HG02571 (cell line): ENCODE measurements around the gene SCAMP5.
A peak's percentile ranks its signal among the peaks of the same experiment; 100 is the strongest.

Experiments
- ATAC-seq: cut with Tn5 transposase; IDR thresholded peaks from one replicate; pipeline ENCODE4 v1.9.1; 2021; ENCODE audit warnings: mild to moderate bottlenecking, moderate library complexity; ENCODE audit not compliant: unreplicated experiment

SCAMP5 gene

DNA sequence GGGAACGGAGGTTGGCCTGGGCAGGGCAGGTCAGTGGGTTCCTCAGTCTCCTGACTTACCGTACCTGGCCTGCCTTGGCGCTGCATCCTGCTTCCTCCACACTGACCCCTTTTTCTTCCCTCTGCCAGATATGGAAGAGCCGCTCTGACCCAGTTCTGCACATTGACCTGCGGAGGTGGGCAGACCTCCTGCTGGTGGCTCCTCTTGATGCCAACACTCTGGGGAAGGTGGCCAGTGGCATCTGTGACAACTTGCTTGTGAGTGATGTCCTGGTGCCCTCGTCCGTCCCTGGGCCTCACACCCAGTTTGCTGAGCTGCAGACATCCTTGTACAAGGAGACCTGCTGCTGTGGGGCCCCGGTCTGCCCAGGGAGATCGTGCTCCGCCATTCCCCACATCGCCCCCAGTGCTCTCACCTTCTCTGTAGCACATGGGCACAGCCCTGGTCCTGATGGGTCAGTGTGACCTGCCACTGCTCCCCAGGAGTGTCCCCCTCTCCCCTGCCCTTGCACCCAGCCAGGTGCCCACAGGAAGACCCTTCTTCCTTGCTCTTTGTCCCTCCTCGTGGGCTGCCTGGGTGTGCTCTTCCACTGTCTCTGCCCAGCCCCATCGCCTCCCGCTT is 49.0 kb downstream of the SCAMP5 start:
- ATAC-seq, result no peak

GRCh38 chr15:75045332-75046015 is 50.1 kb downstream of the SCAMP5 start:
- no peak for ATAC-seq

DNA sequence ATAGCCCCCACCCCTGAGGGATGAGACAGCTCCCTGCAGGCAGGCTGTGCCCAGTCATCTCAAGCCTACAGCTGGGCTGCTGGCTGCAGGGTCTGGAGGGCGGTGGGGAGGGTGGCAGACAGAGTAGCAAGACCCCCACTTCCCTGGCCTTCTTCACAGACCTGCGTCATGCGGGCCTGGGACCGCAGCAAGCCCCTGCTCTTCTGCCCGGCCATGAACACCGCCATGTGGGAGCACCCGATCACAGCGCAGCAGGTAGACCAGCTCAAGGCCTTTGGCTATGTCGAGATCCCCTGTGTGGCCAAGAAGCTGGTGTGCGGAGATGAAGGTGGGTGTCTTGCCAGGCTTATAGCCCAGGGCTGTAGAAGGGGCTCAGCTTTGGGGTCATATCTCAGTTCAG is 53.0 kb downstream of the SCAMP5 start:
- no peak for ATAC-seq

DNA sequence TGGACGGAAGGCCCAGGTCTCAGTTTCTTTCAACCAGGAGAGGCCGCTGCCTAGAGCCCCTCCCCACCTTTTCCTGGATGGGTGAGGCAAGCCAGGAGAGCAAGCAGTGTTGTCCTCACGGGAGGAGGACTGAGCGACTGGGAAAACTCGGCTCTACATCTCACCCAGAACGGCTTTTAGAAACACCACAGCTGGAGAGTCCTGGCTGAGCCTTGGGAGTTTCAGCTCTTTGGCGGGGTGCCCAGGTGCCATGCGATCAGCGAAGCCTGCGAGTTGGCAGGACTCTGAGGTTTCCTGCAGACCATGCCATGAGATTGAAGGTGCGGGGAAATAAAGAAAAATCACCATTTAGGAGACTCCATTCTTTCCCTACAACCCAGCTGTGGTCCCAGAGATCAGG is 54.0 kb downstream of the SCAMP5 start:
- ATAC-seq, result no peak

- no peak for ATAC-seq
Measured at GRCh38 chr15:75050283-75050682, 54.9 kb downstream of the SCAMP5 start.

DNA sequence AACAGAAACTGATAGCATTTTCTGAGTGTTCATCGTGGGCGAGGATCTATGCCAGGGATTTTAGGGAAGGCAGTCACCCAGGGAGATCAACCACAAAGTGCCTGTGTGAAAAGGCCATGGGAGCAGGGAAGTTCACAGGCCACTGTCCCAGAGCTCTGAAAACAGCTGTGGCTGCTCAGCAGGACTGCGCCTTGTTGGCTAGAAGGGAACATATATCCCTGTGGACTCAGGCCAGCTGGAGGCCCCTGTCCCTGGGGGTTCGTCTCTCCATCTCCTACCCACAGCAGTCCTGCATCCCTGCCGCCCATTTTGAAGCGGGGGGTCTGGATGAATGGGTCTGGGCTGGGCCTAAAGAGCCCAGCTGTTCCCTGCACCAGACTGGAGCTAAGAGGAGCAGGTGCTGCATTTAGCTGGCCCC is 55.8 kb downstream of the SCAMP5 start:
- ATAC-seq, result no peak

DNA sequence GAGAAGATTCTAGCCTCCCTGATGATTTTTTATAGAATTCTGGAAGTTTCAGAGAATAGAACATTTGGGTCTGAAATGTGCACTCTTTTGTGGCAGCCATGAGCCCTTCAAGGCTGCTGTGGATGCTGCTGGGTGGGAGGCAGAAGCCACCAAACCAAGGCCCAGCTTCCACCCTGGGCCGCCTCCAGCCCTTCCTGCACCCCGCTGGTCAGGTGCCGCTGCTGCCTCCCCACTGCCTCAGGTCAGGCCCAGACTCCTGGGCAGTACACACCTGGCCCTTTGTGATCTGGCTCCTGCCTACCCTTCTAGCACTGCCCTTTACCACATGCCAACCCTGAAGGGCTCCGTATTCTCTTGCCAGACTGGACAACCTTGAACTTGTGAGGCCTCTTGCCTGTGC is 56.3 kb downstream of the SCAMP5 start:
- no peak for ATAC-seq

- no peak for ATAC-seq
Measured at GRCh38 chr15:75052972-75053747, 57.8 kb downstream of the SCAMP5 start.

DNA sequence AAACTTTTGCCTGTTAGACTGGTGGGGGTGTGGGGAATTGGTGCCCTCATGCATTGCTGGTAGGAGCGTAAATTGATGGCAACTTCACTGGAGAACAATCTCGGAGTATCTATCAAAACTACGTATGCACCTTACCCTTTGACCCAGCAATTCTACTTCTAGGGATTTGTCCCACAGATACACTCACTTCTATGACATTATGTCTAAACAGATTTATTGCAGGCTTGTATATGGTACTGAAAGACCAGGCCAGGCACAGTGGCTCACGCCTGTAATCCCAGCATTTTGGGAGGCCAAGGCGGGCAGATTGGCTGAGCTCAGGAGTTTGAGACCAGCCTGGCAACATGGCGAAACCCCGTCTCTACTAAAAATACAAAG is 58.4 kb downstream of the SCAMP5 start:
- no peak for ATAC-seq

DNA sequence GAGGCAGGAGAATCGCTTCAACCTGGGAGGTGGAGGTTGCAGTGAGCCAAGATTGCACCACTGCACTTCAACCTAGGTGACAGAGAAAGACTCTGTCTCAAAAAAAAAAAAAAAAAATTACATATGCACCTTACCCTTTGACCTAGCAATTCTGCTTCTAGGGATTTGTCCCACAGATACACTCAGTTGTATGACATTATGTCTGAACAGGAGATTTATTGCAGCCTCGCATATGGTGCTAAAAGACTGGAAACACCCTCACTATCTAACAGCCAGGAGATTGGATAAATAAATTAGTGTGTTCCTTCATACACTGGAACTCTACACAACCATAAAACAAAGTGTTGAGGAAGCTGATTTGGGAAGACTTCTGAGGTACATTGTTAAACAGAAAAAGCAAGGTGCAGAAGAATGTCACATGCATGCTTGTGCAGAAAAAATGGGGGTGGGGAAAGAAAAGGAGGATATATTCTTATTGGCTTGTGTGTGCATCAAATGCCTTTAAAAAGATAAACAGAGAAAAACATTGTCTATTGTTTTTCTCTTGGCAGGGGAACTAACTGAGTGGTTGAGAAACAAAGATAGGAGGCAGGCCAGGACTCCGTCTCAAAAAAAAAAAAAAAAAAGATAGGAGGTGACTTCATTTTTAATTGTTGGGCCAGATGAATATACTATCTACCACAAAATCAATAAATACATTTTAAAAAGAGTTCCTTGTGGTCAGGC is 59.0 kb downstream of the SCAMP5 start:
- no peak for ATAC-seq

GRCh38 chr15:75056036-75056435 is 60.7 kb downstream of the SCAMP5 start:
- no peak for ATAC-seq

DNA sequence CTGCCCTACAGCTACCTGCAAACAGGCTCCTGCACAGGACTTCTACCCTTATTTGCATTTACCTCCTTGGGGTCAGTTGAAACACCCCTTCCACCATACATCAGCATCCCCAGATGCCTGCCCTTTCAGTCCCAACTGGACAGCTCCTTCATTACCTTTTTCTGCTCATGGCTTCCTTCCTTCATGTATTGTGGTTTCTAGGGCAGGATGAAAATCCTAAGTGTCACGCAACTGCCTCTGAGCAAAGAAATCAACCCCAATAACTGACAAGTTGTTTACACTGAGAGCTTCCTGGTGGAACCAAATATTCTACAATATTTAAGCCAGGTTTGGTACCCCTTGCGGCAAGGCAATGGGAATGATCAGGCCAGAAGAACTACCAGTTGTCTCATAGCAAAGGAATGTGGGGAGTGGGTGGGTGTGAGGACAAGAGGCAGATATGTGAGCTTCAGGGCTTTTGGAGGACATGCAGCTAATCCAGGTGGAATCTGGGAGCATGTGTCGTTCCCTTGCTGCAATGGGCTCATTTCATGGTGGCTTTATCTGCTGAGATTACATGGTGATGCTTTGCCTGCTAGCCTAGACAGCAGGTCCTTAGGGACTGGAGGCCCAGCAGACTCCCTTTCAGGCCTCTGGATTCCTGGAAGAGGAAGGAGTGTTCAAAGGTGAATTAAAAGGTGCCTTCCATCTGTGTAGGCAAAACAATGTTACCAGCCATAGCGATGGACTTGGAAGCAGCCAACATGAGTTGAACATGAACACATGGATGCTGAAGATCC is 63.0 kb downstream of the SCAMP5 start:
- ATAC-seq, result no peak

- no peak for ATAC-seq
Measured at GRCh38 chr15:75059607-75060006, 64.2 kb downstream of the SCAMP5 start.

GRCh38 chr15:75061272-75061671 is 65.9 kb downstream of the SCAMP5 start:
- ATAC-seq, result peak; percentile 58

DNA sequence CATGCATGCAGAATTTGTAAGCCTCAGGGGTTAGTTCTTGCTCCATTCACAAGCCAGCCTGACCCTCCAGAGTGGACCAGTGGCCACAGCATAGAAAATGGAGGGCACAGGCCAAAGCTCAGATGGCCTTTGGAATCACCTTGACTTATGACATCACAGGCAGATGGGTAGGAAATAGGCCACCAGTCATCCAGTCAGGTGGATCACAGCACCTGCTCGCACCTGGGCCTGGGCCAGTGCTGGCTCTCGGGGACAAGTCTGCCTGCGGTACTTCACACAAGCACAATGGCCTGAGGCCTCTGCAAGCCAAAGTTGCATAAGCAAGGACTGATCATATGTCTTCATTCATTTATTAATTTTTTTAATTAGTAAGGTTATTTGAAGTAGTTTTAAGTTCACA is 67.3 kb downstream of the SCAMP5 start:
- ATAC-seq, result no peak

DNA sequence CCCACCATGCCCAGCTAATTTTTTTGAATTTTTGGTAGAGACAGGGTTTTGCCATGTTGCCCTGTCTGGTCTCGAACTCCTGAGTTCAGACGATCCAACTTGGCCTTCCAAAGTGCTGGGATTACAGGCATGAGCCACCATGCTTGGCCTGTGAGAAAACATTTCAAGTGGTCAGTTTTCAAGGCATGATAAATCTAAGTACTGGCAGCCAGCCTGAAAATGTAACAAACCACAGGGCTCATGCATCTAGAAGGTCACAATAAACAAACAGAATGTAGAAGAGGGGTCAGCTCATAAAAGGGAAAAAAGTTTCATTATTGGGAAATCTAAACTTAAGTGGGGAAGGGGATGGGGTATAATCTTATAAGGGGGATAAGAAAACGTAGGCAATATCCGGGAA is 68.0 kb downstream of the SCAMP5 start:
- ATAC-seq, result no peak

DNA sequence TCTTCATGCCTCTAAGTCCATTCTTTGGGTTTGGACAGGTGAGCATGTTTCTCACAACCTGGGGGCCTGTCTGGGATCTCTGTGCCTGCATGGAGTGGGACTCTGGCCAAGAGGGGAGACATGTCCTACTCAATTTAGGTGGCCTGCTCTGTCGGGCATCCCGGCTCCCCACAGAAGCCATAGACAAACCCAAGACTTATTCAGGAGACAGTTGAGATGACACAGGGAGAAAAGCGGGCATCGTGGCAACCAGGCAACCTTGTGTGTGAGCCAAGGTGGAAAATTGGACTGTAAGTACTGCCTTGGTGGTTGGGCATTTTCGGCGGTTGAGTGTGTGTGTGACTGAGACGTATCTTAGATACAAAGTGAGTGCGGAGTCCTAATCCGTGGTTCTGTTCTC is 68.5 kb downstream of the SCAMP5 start:
- no peak for ATAC-seq

DNA sequence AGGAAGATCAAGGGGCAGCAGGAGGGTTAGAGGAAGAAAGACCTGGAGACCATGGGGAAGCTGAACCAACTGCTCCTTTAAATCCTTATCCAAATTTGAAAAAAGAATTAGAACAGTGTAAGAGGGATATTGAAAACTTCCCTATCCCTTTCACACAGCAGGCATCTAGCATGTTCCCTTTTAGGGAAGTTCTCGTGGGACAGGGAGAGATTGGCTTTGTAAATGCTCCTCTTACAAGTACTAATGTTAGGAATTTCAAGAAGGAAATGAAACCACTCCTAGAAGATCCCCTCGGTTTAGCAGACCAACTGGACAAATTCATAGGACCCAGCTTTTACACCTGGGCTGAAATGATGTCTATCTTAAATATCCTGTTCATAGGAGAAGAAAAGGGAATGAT is 69.5 kb downstream of the SCAMP5 start:
- ATAC-seq, result no peak

DNA sequence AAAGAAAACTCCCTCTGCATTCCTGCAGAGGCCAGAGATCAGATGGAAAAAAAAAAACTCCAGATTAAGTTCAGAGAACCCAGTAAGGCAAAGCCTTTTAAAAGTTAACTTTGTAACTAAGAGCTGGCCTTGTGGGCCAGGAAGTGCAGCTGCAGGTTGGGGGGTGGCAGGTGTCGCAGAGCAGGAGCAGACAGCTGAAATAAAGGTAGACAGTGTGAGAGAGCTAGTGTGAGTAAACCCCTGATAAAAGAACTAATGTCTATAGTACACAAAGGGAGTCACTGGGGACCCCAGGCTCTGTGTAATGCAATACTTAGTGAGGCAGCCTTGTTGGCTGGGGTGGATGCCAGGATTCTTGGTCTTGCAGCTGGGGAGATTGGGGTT is 70.1 kb downstream of the SCAMP5 start:
- ATAC-seq, result no peak

- ATAC-seq, result no peak
Measured at GRCh38 chr15:75065851-75066509, 70.6 kb downstream of the SCAMP5 start.
